CD14-positive monocyte (primary cell): Measurements from ENCODE around the gene GLS2. TPM values are rescaled to one million over a fixed set of nuclear protein-coding genes. Genes with fewer than 3 reads are reported as not detected.
"Not testable (repeated sequence)": the region's sequence is repeated elsewhere in the genome, so short reads cannot be mapped to it uniquely, and the experiment has no call there.

Experiments
- DNase-seq, 3 donors: peaks; one replicate each; pipeline ENCODE4 v3.0.0-alpha.2; 2011 to 2022
- H2AFZ ChIP-seq: 2 replicates; pipeline ENCODE4 v1.6.0; 2012; ENCODE audit warnings: mild to moderate bottlenecking, low read depth, low read length, inconsistent platforms; ENCODE audit not compliant: insufficient read depth, poor library complexity, severe bottlenecking
- H3K27ac ChIP-seq, 2 donors: 1 replicate in 1 of 2; 2 replicates in 1 of 2; pipeline ENCODE4 v1.5.1; 2012 to 2013; ENCODE audit warnings: low read length in 2 of 2, control low read depth in 1 of 2, inconsistent platforms in 1 of 2, low read depth in 1 of 2, mild to moderate bottlenecking in 1 of 2
- H3K27me3 ChIP-seq, 2 donors: one replicate each; pipeline versions ENCODE4 v1.6.0 to v1.6.1; 2011 to 2013; ENCODE audit warnings: low read length in 2 of 2; ENCODE audit not compliant: control insufficient read depth in 2 of 2, insufficient read depth in 2 of 2
- H3K36me3 ChIP-seq, 2 donors: replicated peaks in 1 of 2; 1 replicate in 1 of 2; 2 replicates in 1 of 2; pipeline versions ENCODE4 v1.5.1 to v1.6.1; 2012 to 2013; ENCODE audit warnings: low read length in 2 of 2, control low read depth in 1 of 2, inconsistent platforms in 1 of 2, mild to moderate bottlenecking in 1 of 2; ENCODE audit not compliant: insufficient read depth in 2 of 2, control insufficient read depth in 1 of 2
- H3K4me1 ChIP-seq, 2 donors: 1 replicate in 1 of 2; 2 replicates in 1 of 2; pipeline versions ENCODE4 v1.5.1 to v1.6.1; 2012 to 2013; ENCODE audit warnings: low read length in 2 of 2, control low read depth in 1 of 2, inconsistent platforms in 1 of 2, mild to moderate bottlenecking in 1 of 2, moderate library complexity in 1 of 2; ENCODE audit not compliant: insufficient read depth in 2 of 2, control insufficient read depth in 1 of 2
- H3K4me2 ChIP-seq: replicated peaks from 2 replicates; pipeline ENCODE3; 2012; ENCODE audit warnings: low read length, moderate library complexity, mild to moderate bottlenecking; ENCODE audit not compliant: poor library complexity, severe bottlenecking; ENCODE audit errors: extremely low read depth
- H3K4me3 ChIP-seq, 3 experiments: fragments of 200-600 bp in 1 of 3; sonication (generic) in 1 of 3; replicated peaks in 1 of 3; 1 replicate in 2 of 3; 2 replicates in 1 of 3; pipeline ENCODE4 v1.5.1; 2011 to 2013; ENCODE audit warnings: low read length in 3 of 3, mild to moderate bottlenecking in 3 of 3, control low read depth in 2 of 3, low read depth in 2 of 3, inconsistent platforms in 1 of 3, moderate library complexity in 1 of 3
- H3K79me2 ChIP-seq: 2 replicates; pipeline ENCODE4 v1.6.0; 2012; ENCODE audit warnings: mild to moderate bottlenecking, control low read depth, inconsistent platforms, low read length, moderate library complexity; ENCODE audit not compliant: insufficient read depth
- H3K9ac ChIP-seq: 2 replicates; pipeline ENCODE4 v1.6.0; 2017; ENCODE audit warnings: low read length, mild to moderate bottlenecking; ENCODE audit not compliant: insufficient read depth, poor library complexity, severe bottlenecking
- H3K9me3 ChIP-seq, 2 donors: replicated peaks in 1 of 2; 1 replicate in 1 of 2; 2 replicates in 1 of 2; pipeline versions ENCODE4 v1.5.1 to v1.6.1; 2012 to 2013; ENCODE audit warnings: low read length in 2 of 2, control low read depth in 1 of 2; ENCODE audit not compliant: control insufficient read depth in 1 of 2, insufficient read depth in 1 of 2
- H4K20me1 ChIP-seq: 2 replicates; pipeline ENCODE4 v1.6.0; 2012; ENCODE audit warnings: mild to moderate bottlenecking, low read length, control low read depth, moderate library complexity; ENCODE audit not compliant: insufficient read depth
- H3K27ac Mint-ChIP-seq, 7 donors: one replicate each; pipeline ENCODE4 v1.8.0; 2020; ENCODE audit warnings: mild to moderate bottlenecking in 7 of 7, mixed read lengths in 7 of 7, moderate library complexity in 6 of 7, inconsistent platforms in 2 of 7
- H3K27me3 Mint-ChIP-seq, 3 donors: one replicate each; pipeline ENCODE4 v1.8.0; 2021 to 2022; ENCODE audit warnings: low read depth in 3 of 3, mild to moderate bottlenecking in 3 of 3, mixed read lengths in 3 of 3, moderate library complexity in 3 of 3, inconsistent platforms in 1 of 3
- H3K36me3 Mint-ChIP-seq, 2 donors: one replicate each; pipeline ENCODE4 v1.8.0; 2020; ENCODE audit warnings: mixed read lengths in 2 of 2, inconsistent platforms in 1 of 2, mild to moderate bottlenecking in 1 of 2
- H3K4me1 Mint-ChIP-seq: one replicate; pipeline ENCODE4 v1.8.0; 2020; ENCODE audit warnings: mild to moderate bottlenecking, mixed read lengths
- H3K4me3 Mint-ChIP-seq, 2 donors: one replicate each; pipeline ENCODE4 v1.8.0; 2020; ENCODE audit warnings: mild to moderate bottlenecking in 2 of 2, mixed read lengths in 2 of 2, moderate library complexity in 1 of 2
- H3K9me3 Mint-ChIP-seq, 7 donors: one replicate each; pipeline ENCODE4 v1.8.0; 2020 to 2022; ENCODE audit warnings: mixed read lengths in 7 of 7, mild to moderate bottlenecking in 6 of 7, moderate library complexity in 6 of 7, inconsistent platforms in 2 of 7
- WGBS: methylation state at CpG from one replicate; pipeline ENCODE4 v1.1.5; 2013; ENCODE audit warnings: missing lambda C conversion rate; ENCODE audit not compliant: insufficient coverage; 5-methylcytosine and 5-hydroxymethylcytosine counted together
- intact Hi-C, 2 donors: fragments of 100-400 bp; cut with micrococcal nuclease; formaldehyde crosslinking; loops; one replicate each; pipeline versions ENCODE4 v1.15.0 to v1.15.1; 2023
- polyA plus RNA-seq, 3 donors: library from polyadenylated mRNA; depleted of rRNA in 1 of 3; unstranded in 2 of 3; stranded (reverse) in 1 of 3; fragments of 300-500 nt in 2 of 3; fragments of >200 nt in 1 of 3; fragmentation: Illumina TruSeq in 2 of 3; gene quantifications; 1 replicate in 2 of 3; 2 replicates in 1 of 3; pipeline ENCODE4 v1.2.3, GENCODE V29; 2012 to 2021
- TF ChIP-seq, protein P1 (sequence below): fragments of 200-600 bp; IDR thresholded peaks from one replicate; pipeline ENCODE4 v1.8.0; 2022; ENCODE audit warnings: antibody characterized with exemption, mild to moderate bottlenecking

Gene GLS2
- polyA plus RNA-seq, 3 donors = 0.04 TPM; not detected in 2

GRCh38 chr12:56510786-56511185 lies 22.8 kb upstream of the GLS2 start:
- Histone ChIP-seq H3K27ac (no peak overlapping the region), H3K27me3 (no peaks in the 10 kb centered on the region), H4K20me1 (no peaks in the 10 kb centered on the region), H3K4me3 (no peak overlapping the region), H3K9me3 (no peaks in the 10 kb centered on the region), H3K9ac (no peak overlapping the region), H3K79me2 (no peaks in the 10 kb centered on the region), H2AFZ (no peak overlapping the region), H3K36me3 (no peaks in the 10 kb centered on the region), H3K4me2 (no peak overlapping the region), H3K4me1 (peaks cover 0 to 3% of the 10 kb centered on the region in 2 donors)
- H3K4me1 Mint-ChIP-seq = peaks cover 3% of the 10 kb centered on the region
- no peak for DNase-seq
- intact Hi-C loops = loop anchor here (5.0 kb wide), 1 partner anchor 82 kb away; no protein-coding TSS in a partner anchor
- TF ChIP-seq, protein P1, sequence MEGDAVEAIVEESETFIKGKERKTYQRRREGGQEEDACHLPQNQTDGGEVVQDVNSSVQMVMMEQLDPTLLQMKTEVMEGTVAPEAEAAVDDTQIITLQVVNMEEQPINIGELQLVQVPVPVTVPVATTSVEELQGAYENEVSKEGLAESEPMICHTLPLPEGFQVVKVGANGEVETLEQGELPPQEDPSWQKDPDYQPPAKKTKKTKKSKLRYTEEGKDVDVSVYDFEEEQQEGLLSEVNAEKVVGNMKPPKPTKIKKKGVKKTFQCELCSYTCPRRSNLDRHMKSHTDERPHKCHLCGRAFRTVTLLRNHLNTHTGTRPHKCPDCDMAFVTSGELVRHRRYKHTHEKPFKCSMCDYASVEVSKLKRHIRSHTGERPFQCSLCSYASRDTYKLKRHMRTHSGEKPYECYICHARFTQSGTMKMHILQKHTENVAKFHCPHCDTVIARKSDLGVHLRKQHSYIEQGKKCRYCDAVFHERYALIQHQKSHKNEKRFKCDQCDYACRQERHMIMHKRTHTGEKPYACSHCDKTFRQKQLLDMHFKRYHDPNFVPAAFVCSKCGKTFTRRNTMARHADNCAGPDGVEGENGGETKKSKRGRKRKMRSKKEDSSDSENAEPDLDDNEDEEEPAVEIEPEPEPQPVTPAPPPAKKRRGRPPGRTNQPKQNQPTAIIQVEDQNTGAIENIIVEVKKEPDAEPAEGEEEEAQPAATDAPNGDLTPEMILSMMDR = no peak
- no peak overlapping the region for H3K4me3 Mint-ChIP-seq
- WGBS = 95% methylated on average over 16 of the region's 16 CpGs
- H3K9me3 Mint-ChIP-seq = no peaks in the 10 kb centered on the region
- H3K36me3 Mint-ChIP-seq = no peaks in the 10 kb centered on the region
- H3K27me3 Mint-ChIP-seq = no peaks in the 10 kb centered on the region
- no peak overlapping the region for H3K27ac Mint-ChIP-seq

DNA sequence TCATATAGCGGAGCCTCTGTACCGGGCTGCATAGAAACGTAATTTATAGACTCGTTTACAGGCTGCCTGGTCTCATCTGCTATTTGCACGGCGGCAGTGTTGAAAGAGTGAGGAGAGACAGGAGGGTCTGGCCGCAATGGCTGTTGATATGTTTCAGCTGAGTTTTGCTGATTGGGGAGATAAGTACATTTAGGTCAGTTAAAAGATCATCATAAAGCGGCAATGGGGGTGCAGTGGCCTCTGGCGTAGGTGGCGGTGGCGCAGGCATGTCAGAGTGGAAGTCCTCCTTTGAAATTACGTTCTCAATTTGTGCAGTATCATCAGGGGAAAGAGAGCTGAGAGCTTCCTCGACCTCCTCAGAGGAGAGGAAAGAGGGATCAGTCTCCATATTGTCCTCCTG lies 11.9 kb upstream of the GLS2 start:
- H3K79me2 ChIP-seq, H3K27ac ChIP-seq, H3K27ac Mint-ChIP-seq, H3K9me3 ChIP-seq, H3K9me3 Mint-ChIP-seq, H3K36me3 Mint-ChIP-seq, H3K4me3 Mint-ChIP-seq, H3K4me3 ChIP-seq, H4K20me1 ChIP-seq, H3K4me2 ChIP-seq, DNase-seq, intact Hi-C loops, H2AFZ ChIP-seq, H3K36me3 ChIP-seq, H3K4me1 Mint-ChIP-seq, H3K27me3 ChIP-seq, H3K9ac ChIP-seq, H3K4me1 ChIP-seq, H3K27me3 Mint-ChIP-seq: not testable (repeated sequence)
- WGBS = 91% methylated on average over 12 of the region's 13 CpGs

GRCh38 chr12:56499452-56499851 lies 11.5 kb upstream of the GLS2 start:
- H3K4me1 Mint-ChIP-seq, H3K79me2 ChIP-seq, H3K4me1 ChIP-seq, H3K4me2 ChIP-seq, H3K9me3 Mint-ChIP-seq, H3K27me3 Mint-ChIP-seq, H3K4me3 ChIP-seq, DNase-seq, H3K9me3 ChIP-seq, H2AFZ ChIP-seq, H3K27ac ChIP-seq, H3K36me3 ChIP-seq, H3K4me3 Mint-ChIP-seq, intact Hi-C loops, H3K9ac ChIP-seq, H3K27ac Mint-ChIP-seq, H3K27me3 ChIP-seq, H3K36me3 Mint-ChIP-seq, H4K20me1 ChIP-seq: not testable (repeated sequence)
- 91% methylated on average over 8 of the region's 9 CpGs for WGBS

GRCh38 chr12:56498126-56498902 lies 10.4 kb upstream of the GLS2 start:
- H3K4me2 ChIP-seq, intact Hi-C loops, H3K27ac Mint-ChIP-seq, H4K20me1 ChIP-seq, H3K36me3 Mint-ChIP-seq, H3K27ac ChIP-seq, H2AFZ ChIP-seq, H3K79me2 ChIP-seq, H3K9ac ChIP-seq, H3K4me3 Mint-ChIP-seq, H3K36me3 ChIP-seq, H3K27me3 Mint-ChIP-seq, DNase-seq, H3K4me1 Mint-ChIP-seq, H3K4me3 ChIP-seq, H3K27me3 ChIP-seq, H3K4me1 ChIP-seq: not testable (repeated sequence)
- H3K9me3 ChIP-seq = peaks cover 0 to 14% of the 10 kb centered on the region in 2 donors
- peaks cover 0 to 10% (median 8%) of the 10 kb centered on the region in 7 donors for H3K9me3 Mint-ChIP-seq
- 85% methylated on average over 6 of the region's 14 CpGs for WGBS
